NCI-H345 treated with DMSO at 0.1 percent for 48 hours (cell line): ENCODE results near the gene ZNF593.
A peak's percentile ranks its signal among the peaks of the same experiment; 100 is the strongest.

Experiments
- DNase-seq: peaks from one replicate; lab custom pipeline; 2025; ENCODE audit not compliant: unreplicated experiment; lab: John Stamatoyannopoulos, UW

The ZNF593 gene

GRCh38 chr1:26168410-26169197 is 1.1 kb upstream of the ZNF593 start, which contains the start of gene C1orf232:
Gene C1orf232 (minus strand): TSS chr1:26168963. CDS start chr1:26168499, 464 bp downstream.
- peak; percentile 31 for DNase-seq

- DNase-seq: no peak
Observed at GRCh38 chr1:26169198-26169554, 532 bp upstream of the ZNF593 start.

- DNase-seq: no peak
Observed at GRCh38 chr1:26170472-26170821, 739 bp downstream of the ZNF593 start.

- no peak for DNase-seq
Observed at GRCh38 chr1:26171084-26172072, 1.7 kb downstream of the ZNF593 start, which contains the start of gene ZNF593OS. Gene ZNF593OS (minus strand): TSS chr1:26171832. CDS start chr1:26171661, 171 bp downstream.

- DNase-seq: no peak
Observed at GRCh38 chr1:26175346-26175745, 5.6 kb downstream of the ZNF593 start.

- DNase-seq: no peak
Observed at GRCh38 chr1:26177182-26177684, 7.5 kb downstream of the ZNF593 start, which contains the start of gene CNKSR1. Gene CNKSR1 (plus strand): TSS chr1:26177491. CDS start chr1:26177548, 57 bp downstream.

GRCh38 chr1:26180010-26180506 is 10.3 kb downstream of the ZNF593 start:
- no peak for DNase-seq

- no peak for DNase-seq
Observed at GRCh38 chr1:26181586-26182382, 12.1 kb downstream of the ZNF593 start.

GRCh38 chr1:26182383-26182696 is 12.6 kb downstream of the ZNF593 start:
- no peak for DNase-seq

GRCh38 chr1:26184086-26184485 is 14.4 kb downstream of the ZNF593 start:
- DNase-seq: no peak

GRCh38 chr1:26184883-26185282 is 15.2 kb downstream of the ZNF593 start:
- no peak for DNase-seq

- DNase-seq: no peak
Observed at GRCh38 chr1:26187882-26188281, 18.2 kb downstream of the ZNF593 start.

GRCh38 chr1:26188477-26188876 is 18.8 kb downstream of the ZNF593 start:
- no peak for DNase-seq

- no peak for DNase-seq
Observed at GRCh38 chr1:26189331-26189730, 19.6 kb downstream of the ZNF593 start.

GRCh38 chr1:26189751-26190275 is 20.1 kb downstream of the ZNF593 start:
- no peak for DNase-seq

- no peak for DNase-seq
Observed at GRCh38 chr1:26190373-26190987, 20.8 kb downstream of the ZNF593 start, which contains the start of gene CATSPER4. Gene CATSPER4 (plus strand): TSS chr1:26190602. CDS start chr1:26190628, 26 bp downstream.

GRCh38 chr1:26191739-26192138 is 22.0 kb downstream of the ZNF593 start:
- DNase-seq: no peak

- no peak for DNase-seq
Observed at GRCh38 chr1:26195805-26196204, 26.1 kb downstream of the ZNF593 start.

GRCh38 chr1:26197301-26197700 is 27.6 kb downstream of the ZNF593 start:
- DNase-seq: no peak

- no peak for DNase-seq
Observed at GRCh38 chr1:26197813-26198212, 28.1 kb downstream of the ZNF593 start.
